ENCODE results near the gene FNDC7.
A peak's percentile ranks its signal among the peaks of the same experiment; 100 is the strongest.

The FNDC7 gene

DNA sequence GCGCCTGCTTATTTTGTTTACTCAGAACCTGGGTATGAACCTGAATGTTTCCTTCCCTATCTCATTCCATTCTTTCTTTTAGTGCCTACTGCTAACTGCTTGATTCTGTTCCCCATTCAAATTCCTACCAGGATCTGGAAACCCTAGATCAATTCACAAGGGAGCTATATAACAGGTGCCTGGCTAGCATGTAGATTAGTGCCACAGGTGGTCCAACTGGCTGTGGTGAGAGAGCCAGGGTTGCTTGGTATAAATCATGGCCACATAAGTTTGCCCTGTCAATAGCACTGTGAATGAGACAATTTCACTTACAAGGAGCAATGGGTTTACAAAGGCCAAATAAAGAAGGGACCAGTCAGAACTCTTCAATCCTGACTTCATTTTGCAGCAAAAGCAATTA is 27.2 kb upstream of the FNDC7 start:
- Histone ChIP-seq H3K79me2 (ENCODE audit: low read length) (no peaks in the 10 kb centered on the region), H2AFZ (ENCODE audit: low read depth, low read length) (no peak overlapping the region), H3K9ac (ENCODE audit: low read length) (no peak overlapping the region), H3K9me3 (ENCODE audit: insufficient read depth, low read length) (no peaks in the 10 kb centered on the region), H4K20me1 (ENCODE audit: insufficient read depth, low read length) (no peaks in the 10 kb centered on the region), H3K36me3 (replicated peaks; ENCODE audit: low read depth, low read length) (no peaks in the 10 kb centered on the region), H3K4me3 (ENCODE audit: low read length) (no peak overlapping the region), H3K27ac (ENCODE audit: low read length) (no peak overlapping the region), H3K4me2 (ENCODE audit: low read length) (no peak overlapping the region), H3K4me1 (ENCODE audit: low read length) (no peaks in the 10 kb centered on the region), H3K27me3 (ENCODE audit: low read depth, low read length) (no peaks in the 10 kb centered on the region)
- TF ChIP-seq EZH2phosphoT487 (IDR thresholded peaks at IDR 0.05; ENCODE audit: low read depth), result no peak
- TF ChIP-seq, protein P1, sequence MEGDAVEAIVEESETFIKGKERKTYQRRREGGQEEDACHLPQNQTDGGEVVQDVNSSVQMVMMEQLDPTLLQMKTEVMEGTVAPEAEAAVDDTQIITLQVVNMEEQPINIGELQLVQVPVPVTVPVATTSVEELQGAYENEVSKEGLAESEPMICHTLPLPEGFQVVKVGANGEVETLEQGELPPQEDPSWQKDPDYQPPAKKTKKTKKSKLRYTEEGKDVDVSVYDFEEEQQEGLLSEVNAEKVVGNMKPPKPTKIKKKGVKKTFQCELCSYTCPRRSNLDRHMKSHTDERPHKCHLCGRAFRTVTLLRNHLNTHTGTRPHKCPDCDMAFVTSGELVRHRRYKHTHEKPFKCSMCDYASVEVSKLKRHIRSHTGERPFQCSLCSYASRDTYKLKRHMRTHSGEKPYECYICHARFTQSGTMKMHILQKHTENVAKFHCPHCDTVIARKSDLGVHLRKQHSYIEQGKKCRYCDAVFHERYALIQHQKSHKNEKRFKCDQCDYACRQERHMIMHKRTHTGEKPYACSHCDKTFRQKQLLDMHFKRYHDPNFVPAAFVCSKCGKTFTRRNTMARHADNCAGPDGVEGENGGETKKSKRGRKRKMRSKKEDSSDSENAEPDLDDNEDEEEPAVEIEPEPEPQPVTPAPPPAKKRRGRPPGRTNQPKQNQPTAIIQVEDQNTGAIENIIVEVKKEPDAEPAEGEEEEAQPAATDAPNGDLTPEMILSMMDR (IDR thresholded peaks at IDR 0.05; ENCODE audit: low read depth, low read length), result no peak

DNA sequence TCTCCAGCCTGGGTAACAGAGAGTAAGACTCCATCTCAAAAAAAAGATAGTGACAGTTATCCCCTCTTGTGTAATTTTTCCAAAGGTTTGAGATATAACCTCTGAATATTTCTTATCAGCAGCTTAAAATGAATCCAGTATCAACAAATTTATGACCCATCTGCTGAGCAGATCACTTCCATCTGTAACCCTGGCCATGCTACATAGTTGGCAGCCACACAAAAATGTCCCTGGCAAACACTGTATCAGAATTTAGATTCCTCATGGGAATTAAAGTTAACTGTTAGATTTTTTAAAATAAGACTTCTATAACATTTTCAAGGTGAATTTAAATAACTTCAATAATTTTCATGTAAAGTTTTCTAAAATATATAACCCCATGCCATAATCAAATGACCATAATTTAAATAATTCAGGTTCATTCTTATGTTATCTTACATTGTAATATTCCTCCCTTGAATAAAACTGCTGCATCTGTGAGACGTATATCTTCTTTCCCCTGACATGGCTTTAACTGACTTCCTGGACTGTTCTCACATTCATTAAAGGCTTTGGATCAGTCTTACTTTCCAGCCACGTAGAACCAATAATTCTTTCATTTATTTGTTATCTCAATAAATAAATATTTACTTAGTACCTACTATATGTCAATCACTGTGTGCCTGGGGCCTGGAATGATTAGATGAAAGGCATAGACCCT is 25.9 kb upstream of the FNDC7 start:
- H2AFZ ChIP-seq (ENCODE audit: low read depth, low read length), result no peak overlapping the region
- H4K20me1 ChIP-seq (ENCODE audit: insufficient read depth, low read length), result no peaks in the 10 kb centered on the region

DNA sequence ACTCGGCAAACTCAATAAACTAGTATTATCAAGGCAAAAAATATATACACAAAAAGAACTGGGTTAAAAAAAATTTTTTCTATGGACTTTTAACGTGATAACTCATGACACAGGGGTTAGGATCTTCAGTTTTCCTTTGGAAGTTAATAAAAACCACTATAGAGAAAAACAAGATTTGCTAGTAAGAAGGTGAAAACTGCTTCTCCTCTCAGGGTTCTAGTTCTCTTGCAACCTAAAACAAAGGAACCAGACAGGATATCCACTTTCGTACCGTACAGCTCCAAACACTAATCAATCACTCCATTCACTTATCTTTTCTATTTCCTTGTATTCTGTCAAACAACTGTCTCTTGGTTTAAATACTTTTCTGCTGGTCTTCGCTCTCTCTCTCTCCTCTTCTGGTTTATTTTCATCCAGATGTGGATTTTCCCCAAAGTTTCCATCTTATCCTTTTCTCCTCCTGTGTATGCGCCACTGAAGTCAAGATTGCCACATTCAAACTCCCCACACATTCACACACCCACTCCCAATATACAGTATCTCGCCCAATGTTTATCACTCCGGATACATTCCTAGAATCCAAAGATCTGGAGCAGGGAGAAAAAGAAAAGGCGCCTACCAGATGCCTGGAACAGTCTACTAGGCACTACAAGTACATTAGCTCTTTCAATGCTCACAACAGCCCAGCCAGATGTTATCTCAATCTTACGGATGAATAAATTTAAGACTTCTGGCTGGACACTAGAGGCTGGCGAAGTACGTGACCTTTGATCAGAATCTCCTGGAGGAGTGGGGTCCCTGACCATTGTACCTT is 21.4 kb upstream of the FNDC7 start:
- Histone ChIP-seq H3K4me1 (ENCODE audit: low read length) (peaks cover 17% of the 10 kb centered on the region), H3K9me3 (ENCODE audit: insufficient read depth, low read length) (no peaks in the 10 kb centered on the region), H3K27me3 (ENCODE audit: low read depth, low read length) (no peaks in the 10 kb centered on the region), H3K36me3 (replicated peaks; ENCODE audit: low read depth, low read length) (peaks cover 23% of the 10 kb centered on the region), H3K9ac (ENCODE audit: low read length) (peak overlapping the region; percentile 94), H4K20me1 (ENCODE audit: insufficient read depth, low read length) (peaks cover 27% of the 10 kb centered on the region), H2AFZ (ENCODE audit: low read depth, low read length) (peak overlapping the region; percentile 83), H3K27ac (ENCODE audit: low read length) (peak overlapping the region; percentile 88), H3K79me2 (ENCODE audit: low read length) (peaks cover 54% of the 10 kb centered on the region), H3K4me3 (ENCODE audit: low read length) (peak overlapping the region; percentile 99), H3K4me2 (ENCODE audit: low read length) (peak overlapping the region; percentile 96)
- TF ChIP-seq, protein P1 (IDR thresholded peaks at IDR 0.05; ENCODE audit: low read depth, low read length), result no peak
- no peak for TF ChIP-seq EZH2phosphoT487 (IDR thresholded peaks at IDR 0.05; ENCODE audit: low read depth)

More for the DNA sequence above, 25.9 kb upstream of the FNDC7 start:
- H3K9me3 ChIP-seq (ENCODE audit: insufficient read depth, low read length), result no peaks in the 10 kb centered on the region
- no peak overlapping the region for H3K4me3 ChIP-seq (ENCODE audit: low read length)
- no peak overlapping the region for H3K9ac ChIP-seq (ENCODE audit: low read length)
- H3K4me1 ChIP-seq (ENCODE audit: low read length), result peaks cover 8% of the 10 kb centered on the region
- no peak overlapping the region for H3K27ac ChIP-seq (ENCODE audit: low read length)
- no peaks in the 10 kb centered on the region for H3K36me3 ChIP-seq (replicated peaks; ENCODE audit: low read depth, low read length)
- H3K79me2 ChIP-seq (ENCODE audit: low read length), result peaks cover 10% of the 10 kb centered on the region
- TF ChIP-seq, protein P1 (IDR thresholded peaks at IDR 0.05; ENCODE audit: low read depth, low read length), result no peak
- TF ChIP-seq EZH2phosphoT487 (IDR thresholded peaks at IDR 0.05; ENCODE audit: low read depth), result no peak
- no peak overlapping the region for H3K4me2 ChIP-seq (ENCODE audit: low read length)
- H3K27me3 ChIP-seq (ENCODE audit: low read depth, low read length), result no peaks in the 10 kb centered on the region

Measured in OCI-LY3 (cell line).